Pancreas (tissue), 10 donors: ENCODE measurements around the gene GNPAT. TPM values are rescaled to one million over a fixed set of nuclear protein-coding genes. Genes with fewer than 3 reads are reported as not detected.

ENCODE experiments used
- ATAC-seq, 4 donors: fragments of 200-7000 bp; cut with Tn5 transposase; one replicate each; pipeline versions ENCODE4 v1.8.0 to v1.9.1; 2020; ENCODE audit warnings: mild to moderate bottlenecking in 4 of 4, moderate library complexity in 4 of 4
- DNase-seq, 6 donors: peaks; one replicate each; pipeline ENCODE4 v3.0.0-alpha.2; 2020
- FAIRE-seq: peaks from 2 replicates; lab custom pipeline; 2012; peaks lifted over from hg19 to GRCh38; lab: Jason Lieb, UNC
- H3K27ac ChIP-seq, 4 donors: fragments of 200-600 bp; sonication (generic); 1 replicate in 3 of 4; 2 replicates in 1 of 4; pipeline versions ENCODE4 v1.5.0 to v1.8.0; 2020
- H3K27me3 ChIP-seq, 4 donors: fragments of 200-600 bp; one replicate each; pipeline ENCODE4 v1.8.0; 2021
- H3K36me3 ChIP-seq, 3 donors: fragments of 200-600 bp; sonication (generic) in 1 of 3; one replicate each; pipeline versions ENCODE4 v1.5.0 to v1.8.0; 2020 to 2021
- H3K4me1 ChIP-seq, 3 donors: fragments of 200-600 bp; one replicate each; pipeline ENCODE4 v1.8.0; 2021
- H3K4me3 ChIP-seq, 4 donors: fragments of 200-600 bp; sonication (generic) in 2 of 4; one replicate each; pipeline versions ENCODE4 v1.5.0 to v1.8.0; 2020 to 2021
- H3K9me3 ChIP-seq, 4 donors: fragments of 200-600 bp; one replicate each; pipeline ENCODE4 v1.8.0; 2021
- CTCF ChIP-seq, 4 donors: fragments of 200-600 bp; sonication (generic) in 3 of 4; IDR thresholded peaks; one replicate each; pipeline versions ENCODE4 v1.5.0 to v1.8.0; 2021; ENCODE audit warnings: antibody characterized with exemption in 4 of 4
- WGBS, 2 donors: extraction: QIAGEN DNeasy Blood & Tissue Kit; methylation state at CpG; one replicate each; pipeline ENCODE4 v1.1.7; 2013; 5-methylcytosine and 5-hydroxymethylcytosine counted together
- intact Hi-C, 3 donors: fragments of 100-400 bp; cut with DNase I; formaldehyde crosslinking; loops; one replicate each; pipeline versions ENCODE4 v1.11.1 to v1.14.2; 2022
- polyA plus RNA-seq, 2 donors: library from polyadenylated mRNA; stranded (reverse); fragments of 200-250 nt; gene quantifications; one replicate each; pipeline ENCODE4 v1.2.3, GENCODE V29; 2013
- total RNA-seq, 6 donors: library from RNA; stranded (reverse); fragmentation: NEBNext Ultra II Directional in 4 of 6; extraction: Animal tissue kit (Norgen Biotek cat#: 25700) in 4 of 6; gene quantifications; one replicate each; pipeline versions ENCODE4 v1.2.1 to v1.2.4, GENCODE V29; 2021 to 2023
- donor health status: healthy with polysubstance abuse.
- donor health status: DM: no; HTN: no; CAD: no; lungs with moderate emphysema.
- donor health status: DM: no; HTN: no; CAD: no.
- donor health status: control.
- donor health status: control.
- donor health status: Bipolar disorder and iron deficiency.
- donor health status: DM: yes; HTN: yes; CAD: no.
- donor health status: DM: no; HTN: no; CAD: no.
- donor health status: DM: no; HTN: no; CAD: no.
- donor health status: DM: yes; HTN: yes; CAD: no.

GNPAT gene
- total and polyA plus RNA-seq, 8 donors, result 17.4 to 34.4 (median 21.7) TPM

DNA sequence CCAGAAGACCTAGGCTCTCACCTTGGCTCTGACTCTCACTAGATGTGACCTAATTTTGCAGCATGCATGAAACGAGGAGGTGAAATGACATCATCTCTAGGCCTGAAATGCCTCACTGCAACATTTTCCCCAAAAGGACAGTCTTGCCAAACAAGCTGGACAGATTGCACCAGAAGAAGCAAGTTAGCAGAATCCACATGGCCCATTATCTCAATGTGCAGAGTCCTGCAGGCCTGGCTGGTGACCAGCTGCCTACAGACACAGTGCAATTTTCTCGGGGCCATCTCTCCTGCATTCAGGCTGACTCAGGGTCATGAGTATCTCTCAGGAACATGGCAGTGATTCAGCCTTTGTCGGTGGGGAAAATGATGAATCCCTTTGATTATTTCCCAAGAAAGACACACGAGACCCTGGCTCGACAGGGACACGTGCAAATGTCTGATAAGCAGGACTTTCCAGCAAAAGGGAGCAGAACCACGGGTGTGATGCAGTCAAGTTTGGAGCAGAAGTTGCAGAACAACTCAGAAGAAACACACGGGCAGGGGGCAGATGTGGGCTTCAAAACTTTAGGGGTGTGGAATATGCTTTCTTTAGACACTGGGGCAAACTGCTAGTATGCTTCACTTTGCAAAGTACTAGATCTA, 40.5 kb upstream of the GNPAT start:
- ATAC-seq (peak in 1 of 4 donors; percentile 27), FAIRE-seq (no peak), DNase-seq (no peak)
- H3K27ac ChIP-seq, result no peak overlapping the region
- intact Hi-C loops, result loop anchor here in 1 of 3 donors (10.0 kb wide), 1 partner anchor 286 kb away; no protein-coding TSS in a partner anchor
- H3K4me3 ChIP-seq, result no peak overlapping the region
- no peaks in the 10 kb centered on the region for H3K27me3 ChIP-seq
- H3K4me1 ChIP-seq, result no peaks in the 10 kb centered on the region
- H3K36me3 ChIP-seq, result no peaks in the 10 kb centered on the region
- 59 to 62% methylated on average over 8 of the region's 8 CpGs for WGBS, 2 donors
- H3K9me3 ChIP-seq, result no peaks in the 10 kb centered on the region
- no peak for TF ChIP-seq CTCF (IDR thresholded peaks at IDR 0.05)

DNA sequence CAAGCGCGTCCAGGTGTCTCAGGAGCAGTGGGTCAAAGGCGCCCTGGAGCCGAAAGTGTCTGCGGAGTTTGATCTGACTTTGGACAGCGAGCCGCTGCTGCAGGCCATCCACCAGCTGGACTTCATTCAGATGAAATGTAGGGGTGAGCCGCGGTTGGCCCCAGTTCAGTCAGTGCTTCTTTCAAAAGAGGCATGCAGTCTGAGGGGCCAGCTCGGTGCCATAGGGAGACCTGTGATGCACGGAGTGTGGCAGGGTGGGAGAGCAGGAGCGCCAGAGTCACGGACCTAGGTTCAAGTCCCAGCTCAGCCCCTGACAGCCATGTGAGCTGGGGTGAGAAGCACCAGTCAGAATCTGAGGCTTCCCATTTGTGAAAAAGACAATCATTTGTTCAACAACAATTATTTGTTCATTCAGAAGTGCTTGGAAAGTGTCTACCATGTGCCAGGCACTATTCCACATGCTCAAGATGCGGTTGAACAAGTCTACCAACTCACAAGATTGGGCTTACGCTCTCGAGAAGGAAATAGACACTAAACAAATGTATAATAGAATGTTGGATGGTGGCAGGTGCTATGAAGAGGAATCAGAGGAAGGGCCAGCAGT, 39.5 kb upstream of the GNPAT start:
- intact Hi-C loops, result loop anchor here in 1 of 3 donors (10.0 kb wide), 1 partner anchor 287 kb away; no protein-coding TSS in a partner anchor
- no peak for ATAC-seq

GRCh38 chr1:231201979-231202633, 38.9 kb upstream of the GNPAT start:
- Histone ChIP-seq H3K27me3 (no peaks in the 10 kb centered on the region), H3K9me3 (no peaks in the 10 kb centered on the region), H3K27ac (no peak overlapping the region), H3K36me3 (no peaks in the 10 kb centered on the region), H3K4me1 (no peaks in the 10 kb centered on the region), H3K4me3 (no peak overlapping the region)
- no peak for TF ChIP-seq CTCF (IDR thresholded peaks at IDR 0.05)
- ATAC-seq, result no peak
- intact Hi-C loops, result loop anchor here in 1 of 3 donors (10.0 kb wide), 1 partner anchor 287 kb away; no protein-coding TSS in a partner anchor
- 70% methylated on average over 5 of the region's 5 CpGs for WGBS, 2 donors
- no peak for FAIRE-seq
- no peak for DNase-seq

More for the DNA sequence above, 39.5 kb upstream of the GNPAT start:
- no peaks in the 10 kb centered on the region for H3K4me1 ChIP-seq
- no peak overlapping the region for H3K4me3 ChIP-seq
- no peak for TF ChIP-seq CTCF (IDR thresholded peaks at IDR 0.05)
- no peaks in the 10 kb centered on the region for H3K9me3 ChIP-seq
- DNase-seq, result no peak
- no peaks in the 10 kb centered on the region for H3K36me3 ChIP-seq
- no peak for FAIRE-seq
- H3K27me3 ChIP-seq, result no peaks in the 10 kb centered on the region
- no peak overlapping the region for H3K27ac ChIP-seq
- WGBS, 2 donors, result 78 to 88% methylated on average over 16 of the region's 16 CpGs

DNA sequence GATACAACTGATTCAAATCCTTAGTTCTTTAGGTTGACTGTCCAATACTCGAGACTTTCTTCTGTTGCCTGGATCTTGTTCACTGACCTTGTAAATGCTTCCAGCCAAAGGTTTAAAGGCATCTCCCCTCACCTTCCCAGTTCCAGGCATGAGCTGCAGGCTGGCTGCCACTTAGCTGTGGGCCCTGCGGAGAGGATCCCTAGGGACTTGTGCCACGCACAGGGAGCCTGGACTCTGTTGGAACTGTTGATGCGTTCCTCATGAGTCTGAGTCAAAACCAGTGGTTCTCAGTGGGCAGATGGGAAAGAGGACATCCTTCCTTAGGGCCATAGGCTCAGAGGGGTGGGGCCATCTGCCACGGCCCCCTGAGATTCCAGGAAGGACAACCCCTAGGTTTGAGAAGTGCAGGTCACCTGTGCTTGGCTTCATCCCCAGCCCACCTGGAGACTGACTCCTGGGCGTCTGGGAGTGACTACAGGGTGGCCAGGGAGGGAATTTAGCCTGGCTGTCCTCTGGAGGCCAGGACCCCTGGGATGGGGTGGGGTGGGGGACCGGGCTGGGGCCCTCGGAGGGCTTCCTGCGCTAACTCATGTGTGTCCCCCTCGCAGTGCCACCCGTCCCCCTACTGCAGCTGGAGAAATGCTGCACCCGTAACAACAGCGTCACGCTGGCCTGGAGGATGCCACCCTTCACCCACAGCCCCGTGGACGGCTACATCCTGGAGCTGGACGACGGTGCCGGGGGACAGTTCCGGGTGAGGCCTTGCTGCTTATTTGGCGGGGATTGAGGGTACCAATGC, 37.6 kb upstream of the GNPAT start:
- Histone ChIP-seq H3K9me3 (no peaks in the 10 kb centered on the region), H3K27ac (no peak overlapping the region), H3K27me3 (no peaks in the 10 kb centered on the region), H3K4me1 (no peaks in the 10 kb centered on the region), H3K4me3 (no peak overlapping the region), H3K36me3 (no peaks in the 10 kb centered on the region)
- intact Hi-C loops, result loop anchor here in 1 of 3 donors (10.0 kb wide), 1 partner anchor 289 kb away; no protein-coding TSS in a partner anchor
- ATAC-seq, result no peak
- 71 to 80% methylated on average over 21 of the region's 21 CpGs for WGBS, 2 donors
- TF ChIP-seq CTCF (IDR thresholded peaks at IDR 0.05), result no peak
- no peak for FAIRE-seq
- no peak for DNase-seq
